Measurements from ENCODE around the gene UNC50. TPM values are rescaled to one million over a fixed set of nuclear protein-coding genes. Genes with fewer than 3 reads are reported as not detected.
"Not testable (repeated sequence)": the region's sequence is repeated elsewhere in the genome, so short reads cannot be mapped to it uniquely, and the experiment has no call there.

UNC50 gene
- total RNA-seq, 1 donor from 2014 or later: 41.8 TPM

- no peak for DNase-seq (ENCODE audit: low spot score)
- no peak for TF ChIP-seq CTCF (IDR thresholded peaks at IDR 0.05)
- Mint-ChIP-seq H3K27me3 (ENCODE audit: low read depth) (peaks cover 5% of the 10 kb centered on the region), H3K4me3 (ENCODE audit: unreplicated experiment) (no peak overlapping the region), H3K4me1 (ENCODE audit: low read depth) (no peaks in the 10 kb centered on the region), H3K27ac (ENCODE audit: unreplicated experiment) (no peak overlapping the region), H3K36me3 (ENCODE audit: low read depth) (peaks cover 7% of the 10 kb centered on the region), H3K9me3 (ENCODE audit: low read depth) (peaks cover 13% of the 10 kb centered on the region)
Observed at GRCh38 chr2:98656800-98657199, 48.4 kb downstream of the UNC50 start.

- TF ChIP-seq CTCF (IDR thresholded peaks at IDR 0.05): no peak
- Mint-ChIP-seq H3K9me3 (ENCODE audit: low read depth) (peaks cover 13% of the 10 kb centered on the region), H3K27ac (ENCODE audit: unreplicated experiment) (no peak overlapping the region), H3K36me3 (ENCODE audit: low read depth) (peaks cover 7% of the 10 kb centered on the region), H3K4me1 (ENCODE audit: low read depth) (no peaks in the 10 kb centered on the region), H3K27me3 (ENCODE audit: low read depth) (peaks cover 8% of the 10 kb centered on the region), H3K4me3 (ENCODE audit: unreplicated experiment) (no peak overlapping the region)
- no peak for DNase-seq (ENCODE audit: low spot score)
Observed at GRCh38 chr2:98658816-98659490, 50.6 kb downstream of the UNC50 start.

- not testable (repeated sequence) for H3K4me3 Mint-ChIP-seq (ENCODE audit: unreplicated experiment); H3K36me3 Mint-ChIP-seq (ENCODE audit: low read depth); DNase-seq (ENCODE audit: low spot score)
Observed at GRCh38 chr2:98659491-98659840, 51.1 kb downstream of the UNC50 start.

GRCh38 chr2:98663511-98664090 is 55.2 kb downstream of the UNC50 start:
- H3K36me3 Mint-ChIP-seq (ENCODE audit: low read depth): peaks cover 9% of the 10 kb centered on the region
- no peak overlapping the region for H3K4me3 Mint-ChIP-seq (ENCODE audit: unreplicated experiment)
- TF ChIP-seq CTCF (IDR thresholded peaks at IDR 0.05): no peak
- no peaks in the 10 kb centered on the region for H3K4me1 Mint-ChIP-seq (ENCODE audit: low read depth)
- H3K27me3 Mint-ChIP-seq (ENCODE audit: low read depth): peaks cover 11% of the 10 kb centered on the region
- no peak for DNase-seq (ENCODE audit: low spot score)
- H3K27ac Mint-ChIP-seq (ENCODE audit: unreplicated experiment): no peak overlapping the region
- peaks cover 23% of the 10 kb centered on the region for H3K9me3 Mint-ChIP-seq (ENCODE audit: low read depth)

More at GRCh38 chr2:98659491-98659840, 51.1 kb downstream of the UNC50 start:
- H3K9me3 Mint-ChIP-seq (ENCODE audit: low read depth): peaks cover 13% of the 10 kb centered on the region
- not testable (repeated sequence) for H3K27ac Mint-ChIP-seq (ENCODE audit: unreplicated experiment); H3K4me1 Mint-ChIP-seq (ENCODE audit: low read depth); H3K27me3 Mint-ChIP-seq (ENCODE audit: low read depth)

GRCh38 chr2:98664323-98664722 is 55.9 kb downstream of the UNC50 start:
- Mint-ChIP-seq H3K9me3 (ENCODE audit: low read depth) (peaks cover 23% of the 10 kb centered on the region), H3K27me3 (ENCODE audit: low read depth) (peaks cover 11% of the 10 kb centered on the region), H3K27ac (ENCODE audit: unreplicated experiment) (no peak overlapping the region), H3K36me3 (ENCODE audit: low read depth) (peaks cover 9% of the 10 kb centered on the region), H3K4me3 (ENCODE audit: unreplicated experiment) (no peak overlapping the region), H3K4me1 (ENCODE audit: low read depth) (no peaks in the 10 kb centered on the region)
- DNase-seq (ENCODE audit: low spot score): no peak
- no peak for TF ChIP-seq CTCF (IDR thresholded peaks at IDR 0.05)

- peaks cover 5% of the 10 kb centered on the region for H3K36me3 Mint-ChIP-seq (ENCODE audit: low read depth)
- no peak for DNase-seq (ENCODE audit: low spot score)
- H3K9me3 Mint-ChIP-seq (ENCODE audit: low read depth): peaks cover 17% of the 10 kb centered on the region
- H3K4me3 Mint-ChIP-seq (ENCODE audit: unreplicated experiment): no peak overlapping the region
- no peak overlapping the region for H3K27ac Mint-ChIP-seq (ENCODE audit: unreplicated experiment)
- H3K4me1 Mint-ChIP-seq (ENCODE audit: low read depth): no peaks in the 10 kb centered on the region
- no peak for TF ChIP-seq CTCF (IDR thresholded peaks at IDR 0.05)
- peaks cover 11% of the 10 kb centered on the region for H3K27me3 Mint-ChIP-seq (ENCODE audit: low read depth)
Observed at GRCh38 chr2:98665677-98666076, 57.3 kb downstream of the UNC50 start.

All from chondrocyte (in vitro differentiated cells).